Pancreas (tissue), 10 donors: ENCODE data around the gene HNF1B. TPM values are rescaled to one million over a fixed set of nuclear protein-coding genes. Genes with fewer than 3 reads are reported as not detected.
A peak's percentile ranks its signal among the peaks of the same experiment; 100 is the strongest.

Experiments
- ATAC-seq, 4 donors: fragments of 200-7000 bp; cut with Tn5 transposase; one replicate each; pipeline versions ENCODE4 v1.8.0 to v1.9.1; 2020; ENCODE audit warnings: mild to moderate bottlenecking in 4 of 4, moderate library complexity in 4 of 4
- DNase-seq, 6 donors: peaks; one replicate each; pipeline ENCODE4 v3.0.0-alpha.2; 2020
- FAIRE-seq: peaks from 2 replicates; lab custom pipeline; 2012; peaks lifted over from hg19 to GRCh38; lab: Jason Lieb, UNC
- H3K27ac ChIP-seq, 4 donors: fragments of 200-600 bp; sonication (generic); 1 replicate in 3 of 4; 2 replicates in 1 of 4; pipeline versions ENCODE4 v1.5.0 to v1.8.0; 2020
- H3K27me3 ChIP-seq, 4 donors: fragments of 200-600 bp; one replicate each; pipeline ENCODE4 v1.8.0; 2021
- H3K36me3 ChIP-seq, 3 donors: fragments of 200-600 bp; sonication (generic) in 1 of 3; one replicate each; pipeline versions ENCODE4 v1.5.0 to v1.8.0; 2020 to 2021
- H3K4me1 ChIP-seq, 3 donors: fragments of 200-600 bp; one replicate each; pipeline ENCODE4 v1.8.0; 2021
- H3K4me3 ChIP-seq, 4 donors: fragments of 200-600 bp; sonication (generic) in 2 of 4; one replicate each; pipeline versions ENCODE4 v1.5.0 to v1.8.0; 2020 to 2021
- H3K9me3 ChIP-seq, 4 donors: fragments of 200-600 bp; one replicate each; pipeline ENCODE4 v1.8.0; 2021
- CTCF ChIP-seq, 4 donors: fragments of 200-600 bp; sonication (generic) in 3 of 4; IDR thresholded peaks; one replicate each; pipeline versions ENCODE4 v1.5.0 to v1.8.0; 2021; ENCODE audit warnings: antibody characterized with exemption in 4 of 4
- WGBS, 2 donors: extraction: QIAGEN DNeasy Blood & Tissue Kit; methylation state at CpG; one replicate each; pipeline ENCODE4 v1.1.7; 2013; 5-methylcytosine and 5-hydroxymethylcytosine counted together
- intact Hi-C, 3 donors: fragments of 100-400 bp; cut with DNase I; formaldehyde crosslinking; loops; one replicate each; pipeline versions ENCODE4 v1.11.1 to v1.14.2; 2022
- polyA plus RNA-seq, 2 donors: library from polyadenylated mRNA; stranded (reverse); fragments of 200-250 nt; gene quantifications; one replicate each; pipeline ENCODE4 v1.2.3, GENCODE V29; 2013
- total RNA-seq, 6 donors: library from RNA; stranded (reverse); fragmentation: NEBNext Ultra II Directional in 4 of 6; extraction: Animal tissue kit (Norgen Biotek cat#: 25700) in 4 of 6; gene quantifications; one replicate each; pipeline versions ENCODE4 v1.2.1 to v1.2.4, GENCODE V29; 2021 to 2023
- donor health status: healthy with polysubstance abuse.
- donor health status: DM: no; HTN: no; CAD: no; lungs with moderate emphysema.
- donor health status: DM: no; HTN: no; CAD: no.
- donor health status: control.
- donor health status: control.
- donor health status: Bipolar disorder and iron deficiency.
- donor health status: DM: yes; HTN: yes; CAD: no.
- donor health status: DM: no; HTN: no; CAD: no.
- donor health status: DM: no; HTN: no; CAD: no.
- donor health status: DM: yes; HTN: yes; CAD: no.

Gene HNF1B
- total and polyA plus RNA-seq, 8 donors = 24.9 to 50.5 (median 33.6) TPM

GRCh38 chr17:37672548-37673078, 72.2 kb downstream of the HNF1B start:
- no peaks in the 10 kb centered on the region for H3K36me3 ChIP-seq
- WGBS, 2 donors = 79 to 91% methylated on average over 3 of the region's 3 CpGs
- FAIRE-seq (no peak), DNase-seq (no peak), ATAC-seq (no peak)
- no peak overlapping the region for H3K27ac ChIP-seq
- no peak overlapping the region for H3K4me3 ChIP-seq
- H3K4me1 ChIP-seq = no peaks in the 10 kb centered on the region
- TF ChIP-seq CTCF (IDR thresholded peaks at IDR 0.05) = no peak
- no peaks in the 10 kb centered on the region for H3K27me3 ChIP-seq
- no peaks in the 10 kb centered on the region for H3K9me3 ChIP-seq
- intact Hi-C loops = loop anchor here in 1 of 3 donors (10.0 kb wide), 1 partner anchor 212 kb away; no protein-coding TSS in a partner anchor

- 84 to 93% methylated on average over 2 of the region's 2 CpGs for WGBS, 2 donors
- no peak for ATAC-seq
- no peak for DNase-seq
Observed at GRCh38 chr17:37671824-37672547, 72.9 kb downstream of the HNF1B start.

GRCh38 chr17:37671028-37671823, 73.6 kb downstream of the HNF1B start:
- intact Hi-C loops = loop anchor here in 1 of 3 donors (10.0 kb wide), 1 partner anchor 214 kb away; no protein-coding TSS in a partner anchor
- no peaks in the 10 kb centered on the region for H3K4me1 ChIP-seq
- H3K27me3 ChIP-seq = no peaks in the 10 kb centered on the region
- WGBS, 2 donors = 65 to 69% methylated on average over 9 of the region's 9 CpGs
- no peaks in the 10 kb centered on the region for H3K9me3 ChIP-seq
- DNase-seq (no peak), FAIRE-seq (no peak), ATAC-seq (peak in 1 of 4 donors; percentile 16)
- H3K4me3 ChIP-seq = no peak overlapping the region
- no peak for TF ChIP-seq CTCF (IDR thresholded peaks at IDR 0.05)
- no peaks in the 10 kb centered on the region for H3K36me3 ChIP-seq
- H3K27ac ChIP-seq = no peak overlapping the region

More at GRCh38 chr17:37671824-37672547, 72.9 kb downstream of the HNF1B start:
- H3K4me1 ChIP-seq = no peaks in the 10 kb centered on the region
- H3K9me3 ChIP-seq = no peaks in the 10 kb centered on the region
- intact Hi-C loops = loop anchor here in 1 of 3 donors (10.0 kb wide), 1 partner anchor 213 kb away; no protein-coding TSS in a partner anchor
- no peak overlapping the region for H3K4me3 ChIP-seq
- no peaks in the 10 kb centered on the region for H3K27me3 ChIP-seq
- no peaks in the 10 kb centered on the region for H3K36me3 ChIP-seq
- no peak overlapping the region for H3K27ac ChIP-seq
- no peak for TF ChIP-seq CTCF (IDR thresholded peaks at IDR 0.05)
- no peak for FAIRE-seq

- no peaks in the 10 kb centered on the region for H3K27me3 ChIP-seq
- FAIRE-seq (no peak), ATAC-seq (no peak), DNase-seq (no peak)
- H3K4me1 ChIP-seq = no peaks in the 10 kb centered on the region
- 74 to 75% methylated on average over 1 of the region's 1 CpG for WGBS, 2 donors
- H3K27ac ChIP-seq = no peak overlapping the region
- TF ChIP-seq CTCF (IDR thresholded peaks at IDR 0.05) = no peak
- intact Hi-C loops = no loop called here
- no peak overlapping the region for H3K4me3 ChIP-seq
- no peaks in the 10 kb centered on the region for H3K9me3 ChIP-seq
- no peaks in the 10 kb centered on the region for H3K36me3 ChIP-seq
Observed at GRCh38 chr17:37667039-37667438, 77.8 kb downstream of the HNF1B start.
